GM19240 (cell line): ENCODE measurements around the gene PTOV1.
"Not testable (repeated sequence)": the region's sequence is repeated elsewhere in the genome, so short reads cannot be mapped to it uniquely, and the experiment has no call there.

Source experiments
- DNase-seq: peaks from one replicate; pipeline ENCODE4 v3.0.0; 2011; ENCODE audit warnings: low spot score; ENCODE audit not compliant: insufficient read length

Gene PTOV1

DNA sequence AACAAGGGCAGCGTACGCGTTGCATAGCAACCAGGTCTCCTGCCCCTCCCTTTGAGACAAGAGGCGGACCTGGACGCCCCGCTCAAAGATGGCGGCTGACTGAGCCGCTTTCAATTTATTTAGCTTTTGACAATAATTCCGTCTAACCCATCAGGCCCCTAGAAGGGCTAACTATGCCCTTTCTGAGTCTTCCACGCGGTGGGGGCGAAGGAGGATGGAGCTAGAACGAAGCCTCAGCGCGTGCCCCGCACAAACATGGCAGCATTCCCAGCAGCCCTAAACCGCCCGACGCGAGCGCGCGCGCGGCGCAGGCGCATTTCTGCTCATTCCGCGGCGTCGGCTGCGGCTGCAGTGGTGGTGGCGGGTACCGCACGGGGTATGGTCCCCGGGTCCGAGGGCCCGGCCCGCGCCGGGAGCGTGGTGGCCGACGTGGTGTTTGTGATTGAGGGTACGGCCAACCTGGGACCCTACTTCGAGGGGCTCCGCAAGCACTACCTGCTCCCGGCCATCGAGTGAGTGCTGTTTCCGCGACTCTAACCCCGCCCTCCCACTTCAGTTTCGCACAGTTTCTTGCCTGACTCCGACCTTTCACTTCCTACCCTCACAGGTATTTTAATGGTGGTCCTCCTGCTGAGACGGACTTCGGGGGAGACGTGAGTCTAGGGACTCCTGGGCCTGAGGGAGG is 32.9 kb upstream of the PTOV1 start, which contains the start of gene MED25:
TSS of gene MED25 (plus strand) at position 326 of the 685 bp plus-strand sequence. CDS start at position 379, 53 bp downstream.
- DNase-seq, result peak; percentile 82

- no peak for DNase-seq
Measured at GRCh38 chr19:49818649-49819370, 32.1 kb upstream of the PTOV1 start.

GRCh38 chr19:49819452-49820115 is 31.4 kb upstream of the PTOV1 start:
- not testable (repeated sequence) for DNase-seq

GRCh38 chr19:49820125-49820524 is 30.8 kb upstream of the PTOV1 start:
- DNase-seq, result no peak

- no peak for DNase-seq
Measured at GRCh38 chr19:49823472-49823871, 27.5 kb upstream of the PTOV1 start.

GRCh38 chr19:49824662-49825061 is 26.3 kb upstream of the PTOV1 start:
- no peak for DNase-seq

- DNase-seq, result no peak
Measured at GRCh38 chr19:49827034-49827433, 23.9 kb upstream of the PTOV1 start.

DNA sequence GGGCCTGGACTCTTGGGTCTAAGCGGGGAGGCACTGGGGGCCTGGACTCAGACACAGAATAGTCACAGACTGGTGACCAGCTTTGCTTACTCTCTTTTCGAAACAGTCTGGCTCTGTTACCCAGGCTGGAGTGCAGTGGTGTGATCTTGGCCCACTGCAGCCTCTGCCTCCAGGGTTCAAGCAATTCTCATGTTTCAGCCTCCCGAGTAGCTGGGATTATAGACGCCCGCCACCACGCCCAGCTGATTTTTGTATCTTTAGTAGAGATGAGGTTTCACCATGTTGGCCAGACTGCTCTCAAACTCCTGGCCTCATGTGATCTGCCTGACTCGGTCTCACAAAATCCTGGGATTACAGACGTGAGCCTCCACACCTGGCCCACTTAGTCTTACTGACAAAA is 21.8 kb upstream of the PTOV1 start:
- DNase-seq, result no peak

DNA sequence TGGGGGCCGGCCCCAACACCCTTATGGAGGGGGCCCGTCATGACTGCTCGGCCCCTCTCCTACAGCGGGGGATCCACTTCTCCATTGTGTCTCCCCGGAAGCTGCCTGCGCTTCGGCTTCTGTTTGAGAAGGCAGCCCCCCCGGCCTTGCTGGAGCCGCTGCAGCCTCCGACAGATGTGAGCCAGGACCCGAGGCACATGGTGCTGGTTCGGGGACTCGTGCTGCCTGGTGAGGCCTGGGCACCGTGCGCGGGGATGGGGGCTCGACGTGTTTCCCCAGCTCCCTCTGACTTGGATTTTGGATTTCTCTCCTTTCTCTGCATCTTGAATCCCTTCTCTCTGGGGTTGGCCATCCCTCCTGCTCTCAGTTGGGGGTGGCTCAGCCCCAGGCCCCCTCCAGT is 21.2 kb upstream of the PTOV1 start:
- DNase-seq, result no peak

- no peak for DNase-seq
Measured at GRCh38 chr19:49830766-49831165, 20.2 kb upstream of the PTOV1 start.

- DNase-seq, result no peak
Measured at GRCh38 chr19:49831592-49831991, 19.4 kb upstream of the PTOV1 start.

DNA sequence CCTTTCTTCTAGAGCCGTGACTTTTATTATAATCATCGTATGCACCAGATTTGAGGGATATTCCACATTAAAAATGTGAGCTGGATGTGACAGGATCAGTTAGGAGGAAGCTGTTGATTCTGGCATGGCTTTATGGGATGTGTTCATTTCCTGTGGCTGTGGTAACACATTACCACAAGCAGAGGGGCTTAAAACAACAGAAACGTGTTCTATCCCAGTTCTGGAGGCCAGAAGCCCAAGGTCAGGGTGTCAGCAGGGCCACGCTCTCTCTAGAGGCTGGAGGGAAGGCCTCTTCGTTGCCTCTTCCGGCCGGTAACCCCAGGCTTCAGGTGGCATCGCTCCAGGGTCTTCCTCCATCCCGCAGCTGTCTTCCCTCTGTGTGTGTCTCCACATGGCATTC is 18.4 kb upstream of the PTOV1 start:
- no peak for DNase-seq

DNA sequence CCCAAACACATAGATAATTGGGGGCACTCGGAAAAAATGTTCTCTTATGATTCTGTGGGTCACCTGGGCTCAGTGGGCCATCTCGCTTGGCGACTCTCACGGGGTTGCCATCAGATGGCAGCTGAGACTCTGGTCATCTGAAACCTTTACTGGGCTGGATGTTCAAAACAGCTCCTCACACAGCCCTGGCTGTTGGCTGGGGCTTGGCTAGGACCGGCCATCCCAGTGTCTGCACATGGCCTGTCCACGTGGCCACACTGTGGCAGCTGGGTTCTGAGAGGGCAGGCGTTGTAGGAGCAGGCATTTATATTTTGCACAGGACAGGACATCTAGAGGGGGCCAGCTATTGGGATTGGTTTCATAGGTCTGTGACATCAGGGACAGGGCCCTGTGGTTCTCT is 17.4 kb upstream of the PTOV1 start:
- no peak for DNase-seq

DNA sequence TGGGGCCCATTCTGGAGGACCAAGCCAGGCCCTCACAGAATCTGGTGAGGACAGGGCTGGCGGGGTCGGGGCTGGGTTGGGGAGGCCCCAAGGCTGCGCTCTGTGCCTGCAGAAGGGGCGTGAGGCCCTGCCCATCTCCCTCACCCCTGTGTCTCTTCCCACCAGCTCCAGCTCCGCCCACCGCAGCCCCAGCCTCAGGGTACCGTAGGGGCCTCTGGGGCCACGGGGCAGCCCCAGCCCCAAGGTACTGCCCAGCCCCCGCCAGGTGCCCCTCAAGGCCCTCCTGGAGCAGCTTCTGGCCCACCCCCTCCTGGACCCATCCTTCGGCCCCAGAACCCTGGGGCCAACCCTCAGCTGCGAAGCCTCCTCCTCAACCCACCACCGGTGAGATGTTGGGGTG is 15.4 kb upstream of the PTOV1 start:
- no peak for DNase-seq

- no peak for DNase-seq
Measured at GRCh38 chr19:49836176-49837008, 14.6 kb upstream of the PTOV1 start.

DNA sequence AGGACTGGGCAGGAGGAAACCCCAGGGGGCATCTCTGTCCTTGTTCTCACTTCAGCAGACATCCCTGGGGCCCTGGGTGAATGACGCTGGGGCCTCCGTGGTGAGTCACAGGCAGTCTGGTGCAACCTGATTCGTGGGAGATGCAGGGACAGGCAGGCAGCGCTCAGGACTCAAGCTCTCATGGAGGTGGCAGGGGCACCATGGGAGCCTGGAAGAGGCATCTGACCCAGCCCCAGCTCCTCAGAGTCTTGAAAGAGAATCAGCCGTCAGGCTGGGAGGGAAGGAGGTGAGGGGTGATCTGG is 14.0 kb upstream of the PTOV1 start:
- DNase-seq, result no peak

DNA sequence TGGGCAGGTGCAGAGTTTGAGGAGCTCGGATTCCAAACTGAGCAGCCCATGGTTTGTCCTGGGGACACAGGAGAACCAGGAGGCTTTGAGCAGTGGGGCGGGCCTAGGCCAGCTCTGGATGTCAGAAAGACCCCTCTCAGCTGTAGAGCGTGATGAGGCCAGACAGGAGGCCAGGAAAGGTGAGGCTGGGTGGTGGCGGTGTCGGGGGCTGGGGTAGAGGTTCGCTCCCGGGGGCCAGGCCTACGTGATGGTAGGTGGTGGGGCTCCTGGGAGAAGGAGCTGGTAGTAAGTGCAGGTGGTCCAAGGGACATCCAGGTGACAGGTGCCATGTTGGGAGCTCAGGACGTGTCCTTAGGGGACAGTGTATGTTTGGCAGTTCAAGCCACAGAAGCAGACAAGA is 13.5 kb upstream of the PTOV1 start:
- DNase-seq, result no peak

DNA sequence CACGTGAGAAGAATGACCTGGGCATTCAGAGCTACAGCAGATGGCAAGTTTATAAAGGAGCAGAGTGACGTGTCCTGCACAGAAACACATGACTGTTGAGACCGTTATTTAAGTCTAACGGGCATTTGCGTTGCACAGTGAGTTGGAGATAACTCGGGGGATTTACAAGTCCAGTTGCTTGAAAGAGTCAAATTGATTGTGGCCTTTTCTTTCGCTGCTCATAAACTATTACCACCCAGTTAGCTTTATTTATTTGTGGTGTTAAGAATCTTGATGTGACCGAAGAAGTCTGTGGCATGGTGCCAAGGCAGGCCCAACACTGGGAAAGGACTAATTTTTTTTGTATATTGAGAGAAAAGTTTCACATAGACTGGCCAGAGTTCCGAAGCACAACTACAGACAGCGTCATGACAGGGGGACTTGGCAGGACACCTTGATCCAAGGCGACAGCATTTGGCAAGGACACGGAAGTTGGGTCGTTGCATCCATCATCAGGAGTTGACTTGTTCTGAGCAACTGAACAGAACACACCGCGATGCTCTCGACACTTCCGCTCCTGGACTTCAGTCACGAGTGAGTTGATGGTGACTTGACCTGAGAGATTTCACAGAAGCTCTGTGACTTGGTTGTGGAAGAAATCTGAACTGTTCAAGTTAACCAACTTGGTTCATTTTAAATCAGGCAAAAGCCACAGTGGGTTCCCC is 11.9 kb upstream of the PTOV1 start:
- no peak for DNase-seq

DNA sequence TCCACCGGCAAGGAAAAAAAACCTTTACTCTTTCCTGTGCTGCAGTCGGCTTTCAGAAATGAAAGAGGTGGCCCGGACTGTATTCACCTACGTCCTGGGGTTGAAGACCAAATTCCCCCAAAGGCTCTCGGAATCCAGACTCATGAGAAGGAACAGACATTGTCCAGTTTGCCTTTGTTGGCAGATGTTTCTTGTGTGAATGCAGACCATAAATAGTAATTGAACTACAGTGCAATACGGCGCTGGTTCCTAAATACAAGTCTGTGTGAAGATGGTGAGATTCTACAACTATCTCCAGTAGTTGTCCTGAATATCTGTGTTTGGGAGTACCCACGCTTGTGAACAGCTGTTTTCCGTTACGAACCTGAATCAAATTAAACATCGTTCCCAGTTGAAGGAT is 11.2 kb upstream of the PTOV1 start:
- DNase-seq, result no peak

GRCh38 chr19:49840321-49840720 is 10.6 kb upstream of the PTOV1 start:
- no peak for DNase-seq

DNA sequence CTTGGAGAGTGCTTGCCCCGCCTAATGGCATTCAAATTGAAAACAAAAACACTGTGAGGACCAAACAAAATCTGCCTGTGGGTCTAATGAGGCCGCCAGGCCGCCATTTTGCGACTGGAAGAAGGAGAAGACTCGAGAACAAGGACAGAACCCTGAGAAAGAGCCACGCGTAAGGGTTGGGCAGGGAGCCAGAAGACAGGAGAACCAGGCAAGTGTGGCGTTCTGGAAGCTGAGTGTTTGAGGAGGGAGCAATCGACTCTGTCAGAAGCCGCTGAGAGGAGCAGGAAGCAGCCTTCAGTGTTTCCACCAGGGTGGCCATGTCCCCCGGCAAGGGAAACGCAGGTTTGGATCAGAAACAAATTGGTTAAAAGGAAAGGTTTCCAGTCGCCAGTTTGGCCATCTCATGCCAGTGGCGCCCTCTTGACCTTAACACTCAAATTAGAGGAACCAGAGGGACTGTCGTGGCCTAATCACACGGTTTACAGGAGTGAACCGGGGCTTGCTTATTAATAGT is 10.2 kb upstream of the PTOV1 start:
- DNase-seq, result no peak
